ENCODE data around the gene OR10R2. TPM values are rescaled to one million over a fixed set of nuclear protein-coding genes. Genes with fewer than 3 reads are reported as not detected.

OR10R2 gene
- polyA plus RNA-seq, 6 donors from 2014 or later = not detected

GRCh38 chr1:158496374-158496773, 24.4 kb downstream of the OR10R2 start:
- Mint-ChIP-seq H3K27me3 (peaks cover 4 to 13% (median 5%) of the 10 kb centered on the region in 3 donors), H3K9me3 (no peaks in the 10 kb centered on the region), H3K27ac (no peak overlapping the region), H3K36me3 (no peaks in the 10 kb centered on the region), H3K4me3 (no peak overlapping the region), H3K4me1 (peaks cover 0 to 4% (median 4%) of the 10 kb centered on the region in 3 donors)
- ATAC-seq (ENCODE audit: low read depth in 2 of 2) = peak in 1 of 2 donors; percentile 35
- no peak for DNase-seq

- peak; percentile 29 for DNase-seq
- H3K36me3 Mint-ChIP-seq = peaks cover 8 to 10% of the 10 kb centered on the region in 2 donors
- H3K9me3 Mint-ChIP-seq = peaks cover 0 to 16% (median 3%) of the 10 kb centered on the region in 7 donors
- H3K27me3 Mint-ChIP-seq = peaks cover 21 to 30% (median 21%) of the 10 kb centered on the region in 3 donors
- no peak overlapping the region for H3K4me3 Mint-ChIP-seq
- H3K4me1 Mint-ChIP-seq = peaks cover 0 to 5% (median 0%) of the 10 kb centered on the region in 3 donors
- H3K27ac Mint-ChIP-seq = no peak overlapping the region
- peak; percentile 41 to 60 for ATAC-seq (ENCODE audit: low read depth in 2 of 2)
Measured at GRCh38 chr1:158506369-158506987, 34.5 kb downstream of the OR10R2 start.

- ATAC-seq (ENCODE audit: low read depth in 2 of 2) (no peak), DNase-seq (no peak)
- Mint-ChIP-seq H3K36me3 (peaks cover 5 to 8% of the 10 kb centered on the region in 2 donors), H3K4me3 (no peak overlapping the region), H3K9me3 (peaks cover 0 to 9% (median 3%) of the 10 kb centered on the region in 7 donors), H3K27ac (no peak overlapping the region), H3K27me3 (peaks cover 17 to 30% (median 22%) of the 10 kb centered on the region in 3 donors), H3K4me1 (peaks cover 0 to 5% (median 0%) of the 10 kb centered on the region in 3 donors)
Measured at GRCh38 chr1:158507511-158507910, 35.5 kb downstream of the OR10R2 start.

GRCh38 chr1:158509471-158510156, 37.6 kb downstream of the OR10R2 start:
- Mint-ChIP-seq H3K4me1 (peaks cover 0 to 5% (median 0%) of the 10 kb centered on the region in 3 donors), H3K4me3 (no peak overlapping the region), H3K9me3 (peaks cover 0 to 6% (median 2%) of the 10 kb centered on the region in 7 donors), H3K27me3 (peaks cover 20 to 30% (median 22%) of the 10 kb centered on the region in 3 donors), H3K36me3 (peaks cover 0 to 8% of the 10 kb centered on the region in 2 donors), H3K27ac (no peak overlapping the region)
- DNase-seq (no peak), ATAC-seq (ENCODE audit: low read depth in 2 of 2) (no peak)

- Mint-ChIP-seq H3K27ac (no peak overlapping the region), H3K9me3 (peaks cover 0 to 3% (median 0%) of the 10 kb centered on the region in 7 donors), H3K4me3 (no peak overlapping the region), H3K27me3 (peaks cover 26 to 41% (median 36%) of the 10 kb centered on the region in 3 donors), H3K4me1 (no peaks in the 10 kb centered on the region), H3K36me3 (no peaks in the 10 kb centered on the region)
- ATAC-seq (ENCODE audit: low read depth in 2 of 2) (no peak), DNase-seq (no peak)
Measured at GRCh38 chr1:158516966-158517365, 44.9 kb downstream of the OR10R2 start.

GRCh38 chr1:158520021-158520420, 48.0 kb downstream of the OR10R2 start:
- DNase-seq = no peak
- no peak overlapping the region for H3K27ac Mint-ChIP-seq
- H3K9me3 Mint-ChIP-seq = peaks cover 0 to 8% (median 0%) of the 10 kb centered on the region in 7 donors
- no peak overlapping the region for H3K4me3 Mint-ChIP-seq
- no peak for ATAC-seq (ENCODE audit: low read depth in 2 of 2)
- peaks cover 29 to 48% (median 47%) of the 10 kb centered on the region in 3 donors for H3K27me3 Mint-ChIP-seq
- H3K36me3 Mint-ChIP-seq = no peaks in the 10 kb centered on the region
- no peaks in the 10 kb centered on the region for H3K4me1 Mint-ChIP-seq

- no peaks in the 10 kb centered on the region for H3K36me3 Mint-ChIP-seq
- DNase-seq (no peak), ATAC-seq (ENCODE audit: low read depth in 2 of 2) (no peak)
- H3K27me3 Mint-ChIP-seq = peaks cover 24 to 47% (median 44%) of the 10 kb centered on the region in 3 donors
- H3K4me3 Mint-ChIP-seq = no peak overlapping the region
- peak overlapping the region in 1 of 6 donors; percentile 54 for H3K27ac Mint-ChIP-seq
- H3K9me3 Mint-ChIP-seq = peaks cover 0 to 8% (median 0%) of the 10 kb centered on the region in 7 donors
- H3K4me1 Mint-ChIP-seq = no peaks in the 10 kb centered on the region
Measured at GRCh38 chr1:158520955-158521665, 49.1 kb downstream of the OR10R2 start.

GRCh38 chr1:158521666-158522058, 49.6 kb downstream of the OR10R2 start:
- H3K9me3 Mint-ChIP-seq = peaks cover 0 to 12% (median 0%) of the 10 kb centered on the region in 7 donors
- peaks cover 0 to 2% of the 10 kb centered on the region in 2 donors for H3K36me3 Mint-ChIP-seq
- H3K4me3 Mint-ChIP-seq = no peak overlapping the region
- no peak overlapping the region for H3K27ac Mint-ChIP-seq
- no peak for ATAC-seq (ENCODE audit: low read depth in 2 of 2)
- no peak for DNase-seq
- H3K27me3 Mint-ChIP-seq = peaks cover 24 to 52% (median 44%) of the 10 kb centered on the region in 3 donors
- no peaks in the 10 kb centered on the region for H3K4me1 Mint-ChIP-seq

GRCh38 chr1:158527190-158527815, 55.3 kb downstream of the OR10R2 start:
- H3K27me3 Mint-ChIP-seq = peaks cover 23 to 68% (median 56%) of the 10 kb centered on the region in 3 donors
- ATAC-seq (ENCODE audit: low read depth in 2 of 2) (no peak), DNase-seq (no peak)

More at GRCh38 chr1:158527190-158527815, 55.3 kb downstream of the OR10R2 start:
- no peak overlapping the region for H3K4me3 Mint-ChIP-seq
- no peak overlapping the region for H3K27ac Mint-ChIP-seq
- H3K36me3 Mint-ChIP-seq = peaks cover 0 to 24% of the 10 kb centered on the region in 2 donors
- H3K4me1 Mint-ChIP-seq = no peaks in the 10 kb centered on the region
- peaks cover 0 to 29% (median 15%) of the 10 kb centered on the region in 7 donors for H3K9me3 Mint-ChIP-seq

Other genes with a start within 250 kb of the OR10R2 start
- gene CD1A, start 217.8 kb upstream of the OR10R2 start, polyA plus RNA-seq (ENCODE audit: low read depth in 6 of 6) = 10 to 100 TPM; 11.0 to 56.8 (median 17.5) TPM
- 100 to 1,000 TPM in 5 of 6 donors, 10 to 100 TPM in 1; 58.4 to 396 (median 159) TPM for gene CD1C, start 182.3 kb upstream of the OR10R2 start, polyA plus RNA-seq (ENCODE audit: low read depth in 6 of 6)
- gene CD1B, start 140.7 kb upstream of the OR10R2 start, polyA plus RNA-seq (ENCODE audit: low read depth in 6 of 6) = not detected
- gene CD1E, start 118.3 kb upstream of the OR10R2 start, polyA plus RNA-seq (ENCODE audit: low read depth in 6 of 6) = not detected
- gene OR10T2, start 72.8 kb upstream of the OR10R2 start, polyA plus RNA-seq (ENCODE audit: low read depth in 6 of 6) = not detected
- not detected for gene OR10K2, start 46.0 kb upstream of the OR10R2 start, polyA plus RNA-seq (ENCODE audit: low read depth in 6 of 6)
- gene OR10K1, start 10.4 kb upstream of the OR10R2 start, polyA plus RNA-seq (ENCODE audit: low read depth in 6 of 6) = not detected
- gene OR6Y1, start 82.2 kb downstream of the OR10R2 start, polyA plus RNA-seq (ENCODE audit: low read depth in 6 of 6) = not detected
- not detected for gene OR6P1, start 98.4 kb downstream of the OR10R2 start, polyA plus RNA-seq (ENCODE audit: low read depth in 6 of 6)
- gene OR10X1, start 107.7 kb downstream of the OR10R2 start, polyA plus RNA-seq (ENCODE audit: low read depth in 6 of 6) = not detected
- gene OR10Z1, start 133.0 kb downstream of the OR10R2 start, polyA plus RNA-seq (ENCODE audit: low read depth in 6 of 6) = not detected
- gene SPTA1, start 214.5 kb downstream of the OR10R2 start, polyA plus RNA-seq (ENCODE audit: low read depth in 6 of 6) = under 1 TPM in 2 of 6 donors, not detected in 4; 0.04 to 0.15 TPM
- not detected for gene OR6K2, start 228.4 kb downstream of the OR10R2 start, polyA plus RNA-seq (ENCODE audit: low read depth in 6 of 6)
- not detected for gene OR6K3, start 248.5 kb downstream of the OR10R2 start, polyA plus RNA-seq (ENCODE audit: low read depth in 6 of 6)

Measured in naive B cell (primary cell).